GM18907 (cell line): ENCODE data around the gene CRYBB1.

Source experiments
- ATAC-seq: cut with Tn5 transposase; IDR thresholded peaks from one replicate; pipeline ENCODE4 v1.9.1; 2021; ENCODE audit warnings: mild to moderate bottlenecking, moderate library complexity; ENCODE audit not compliant: unreplicated experiment

CRYBB1 gene

GRCh38 chr22:26610072-26610958, 7.5 kb downstream of the CRYBB1 start:
- peak; percentile 76 for ATAC-seq

GRCh38 chr22:26609287-26609686, 8.5 kb downstream of the CRYBB1 start:
- no peak for ATAC-seq

- no peak for ATAC-seq
Measured at GRCh38 chr22:26608129-26608528, 9.7 kb downstream of the CRYBB1 start.

- ATAC-seq: no peak
Measured at GRCh38 chr22:26606611-26607010, 11.2 kb downstream of the CRYBB1 start.

GRCh38 chr22:26604368-26604767, 13.5 kb downstream of the CRYBB1 start:
- no peak for ATAC-seq

GRCh38 chr22:26602127-26602526, 15.7 kb downstream of the CRYBB1 start:
- no peak for ATAC-seq

GRCh38 chr22:26601726-26602125, 16.1 kb downstream of the CRYBB1 start:
- no peak for ATAC-seq

- no peak for ATAC-seq
Measured at GRCh38 chr22:26599505-26599904, 18.3 kb downstream of the CRYBB1 start.

GRCh38 chr22:26597480-26597879, 20.3 kb downstream of the CRYBB1 start:
- no peak for ATAC-seq

GRCh38 chr22:26597026-26597425, 20.8 kb downstream of the CRYBB1 start:
- ATAC-seq: no peak

GRCh38 chr22:26593763-26594162, 24.1 kb downstream of the CRYBB1 start:
- no peak for ATAC-seq

GRCh38 chr22:26592421-26592891, 25.4 kb downstream of the CRYBB1 start:
- ATAC-seq: peak; percentile 65

GRCh38 chr22:26589845-26590736, 27.7 kb downstream of the CRYBB1 start, which contains the start of gene TPST2:
TPST2 (minus strand) TSS chr22:26590132; CDS start chr22:26541630, 48,502 bp downstream.
- ATAC-seq: peak; percentile 58

- ATAC-seq: peak; percentile 17
Measured at GRCh38 chr22:26589367-26589844, 28.4 kb downstream of the CRYBB1 start.

GRCh38 chr22:26588729-26589366, 29.0 kb downstream of the CRYBB1 start:
- no peak for ATAC-seq

GRCh38 chr22:26587991-26588613, 29.7 kb downstream of the CRYBB1 start:
- ATAC-seq: no peak

- no peak for ATAC-seq
Measured at GRCh38 chr22:26586556-26587325, 31.1 kb downstream of the CRYBB1 start.

GRCh38 chr22:26585104-26585790, 32.6 kb downstream of the CRYBB1 start:
- ATAC-seq: no peak

GRCh38 chr22:26584010-26584409, 33.8 kb downstream of the CRYBB1 start:
- no peak for ATAC-seq
